MG63 (cell line): ENCODE results near the gene KCNG2. TPM values are rescaled to one million over a fixed set of nuclear protein-coding genes. Genes with fewer than 3 reads are reported as not detected.

Experiments used
- DNase-seq: peaks from one replicate; pipeline ENCODE4 v3.0.0-alpha.2; 2020
- H3K27me3 ChIP-seq: fragments of 250-450 bp; sonication (Bioruptor Pico); 2 replicates; pipeline ENCODE4 v1.5.1; 2020; ENCODE audit warnings: mild to moderate bottlenecking, moderate library complexity
- H3K36me3 ChIP-seq: fragments of 250-450 bp; sonication (Bioruptor Pico); 2 replicates; pipeline ENCODE4 v1.5.1; 2020; ENCODE audit warnings: mild to moderate bottlenecking, moderate library complexity
- H3K4me3 ChIP-seq: fragments of 250-450 bp; sonication (Bioruptor Pico); 2 replicates; pipeline ENCODE4 v1.5.1; 2020; ENCODE audit warnings: mild to moderate bottlenecking, moderate library complexity
- H3K9me3 ChIP-seq: fragments of 250-450 bp; sonication (Bioruptor Pico); 2 replicates; pipeline ENCODE4 v1.5.1; 2020; ENCODE audit warnings: mild to moderate bottlenecking, moderate library complexity
- total RNA-seq: library from RNA; depleted of rRNA; stranded (reverse); fragments of >200 nt; shearing (Covaris generic); gene quantifications from 2 replicates; pipeline ENCODE4 v1.2.3, GENCODE V29; 2014; ENCODE audit warnings: low replicate concordance

KCNG2 gene
- total RNA-seq, 1 experiment from 2014 or later, result not detected

GRCh38 chr18:79778291-79778791, 19.4 kb upstream of the KCNG2 start:
- Histone ChIP-seq H3K4me3 (no peak overlapping the region), H3K36me3 (no peaks in the 10 kb centered on the region), H3K9me3 (no peaks in the 10 kb centered on the region), H3K27me3 (peaks cover 3% of the 10 kb centered on the region; the same call in 1 of the 2 replicates)
- DNase-seq, result no peak

- H3K36me3 ChIP-seq, result no peaks in the 10 kb centered on the region
- no peak overlapping the region for H3K4me3 ChIP-seq
- no peaks in the 10 kb centered on the region for H3K9me3 ChIP-seq
- DNase-seq, result no peak
- H3K27me3 ChIP-seq, result peaks cover 9% of the 10 kb centered on the region; the same call in 1 of the 2 replicates
Observed at GRCh38 chr18:79779021-79779699, 18.6 kb upstream of the KCNG2 start.

- no peaks in the 10 kb centered on the region for H3K9me3 ChIP-seq
- peaks cover 15% of the 10 kb centered on the region for H3K27me3 ChIP-seq
- no peak for DNase-seq
- H3K36me3 ChIP-seq, result no peaks in the 10 kb centered on the region
- no peak overlapping the region for H3K4me3 ChIP-seq
Observed at GRCh38 chr18:79779700-79780190, 18.0 kb upstream of the KCNG2 start.

GRCh38 chr18:79780547-79780946, 17.2 kb upstream of the KCNG2 start:
- Histone ChIP-seq H3K4me3 (no peak overlapping the region), H3K9me3 (no peaks in the 10 kb centered on the region), H3K36me3 (no peaks in the 10 kb centered on the region), H3K27me3 (peaks cover 19% of the 10 kb centered on the region)
- no peak for DNase-seq

GRCh38 chr18:79781331-79781941, 16.3 kb upstream of the KCNG2 start:
- H3K4me3 ChIP-seq, result no peak overlapping the region
- H3K27me3 ChIP-seq, result peaks cover 21% of the 10 kb centered on the region
- no peaks in the 10 kb centered on the region for H3K9me3 ChIP-seq
- DNase-seq, result no peak
- H3K36me3 ChIP-seq, result no peaks in the 10 kb centered on the region

GRCh38 chr18:79782566-79783308, 15.0 kb upstream of the KCNG2 start:
- no peak for DNase-seq
- Histone ChIP-seq H3K9me3 (no peaks in the 10 kb centered on the region), H3K4me3 (no peak overlapping the region), H3K36me3 (no peaks in the 10 kb centered on the region), H3K27me3 (peaks cover 26% of the 10 kb centered on the region)

- Histone ChIP-seq H3K9me3 (no peaks in the 10 kb centered on the region), H3K36me3 (no peaks in the 10 kb centered on the region), H3K27me3 (peaks cover 26% of the 10 kb centered on the region), H3K4me3 (no peak overlapping the region)
- no peak for DNase-seq
Observed at GRCh38 chr18:79784071-79784913, 13.4 kb upstream of the KCNG2 start.

GRCh38 chr18:79784965-79785770, 12.6 kb upstream of the KCNG2 start:
- peak; percentile 45 for DNase-seq
- Histone ChIP-seq H3K4me3 (no peak overlapping the region), H3K27me3 (peaks cover 26% of the 10 kb centered on the region), H3K9me3 (no peaks in the 10 kb centered on the region), H3K36me3 (no peaks in the 10 kb centered on the region)

GRCh38 chr18:79785831-79786230, 11.9 kb upstream of the KCNG2 start:
- Histone ChIP-seq H3K4me3 (no peak overlapping the region), H3K9me3 (no peaks in the 10 kb centered on the region), H3K36me3 (no peaks in the 10 kb centered on the region), H3K27me3 (peaks cover 26% of the 10 kb centered on the region)
- DNase-seq, result no peak

GRCh38 chr18:79786304-79786703, 11.4 kb upstream of the KCNG2 start:
- Histone ChIP-seq H3K4me3 (no peak overlapping the region), H3K27me3 (peaks cover 26% of the 10 kb centered on the region), H3K9me3 (no peaks in the 10 kb centered on the region), H3K36me3 (no peaks in the 10 kb centered on the region)
- no peak for DNase-seq

- Histone ChIP-seq H3K36me3 (no peaks in the 10 kb centered on the region), H3K4me3 (no peak overlapping the region), H3K9me3 (no peaks in the 10 kb centered on the region), H3K27me3 (peaks cover 26% of the 10 kb centered on the region)
- DNase-seq, result no peak
Observed at GRCh38 chr18:79786786-79787526, 10.8 kb upstream of the KCNG2 start.

- H3K27me3 ChIP-seq, result peaks cover 26% of the 10 kb centered on the region
- no peak for DNase-seq
Observed at GRCh38 chr18:79787527-79787864, 10.2 kb upstream of the KCNG2 start.

GRCh38 chr18:79787865-79788733, 9.6 kb upstream of the KCNG2 start:
- no peak for DNase-seq
- Histone ChIP-seq H3K9me3 (no peaks in the 10 kb centered on the region), H3K27me3 (peaks cover 23% of the 10 kb centered on the region), H3K4me3 (no peak overlapping the region), H3K36me3 (no peaks in the 10 kb centered on the region)

More at GRCh38 chr18:79787527-79787864, 10.2 kb upstream of the KCNG2 start:
- Histone ChIP-seq H3K9me3 (no peaks in the 10 kb centered on the region), H3K4me3 (no peak overlapping the region), H3K36me3 (no peaks in the 10 kb centered on the region)

GRCh38 chr18:79788734-79789085, 9.0 kb upstream of the KCNG2 start:
- no peaks in the 10 kb centered on the region for H3K36me3 ChIP-seq
- H3K4me3 ChIP-seq, result no peak overlapping the region
- H3K27me3 ChIP-seq, result peaks cover 21% of the 10 kb centered on the region
- DNase-seq, result no peak
- H3K9me3 ChIP-seq, result no peaks in the 10 kb centered on the region
